Naive thymus-derived CD4-positive, alpha-beta T cell (primary cell): ENCODE data around the gene PLA2G12A. TPM values are rescaled to one million over a fixed set of nuclear protein-coding genes. Genes with fewer than 3 reads are reported as not detected.

Experiments used
- ATAC-seq: fragments of 150-1000 bp; cut with Tn5 transposase; 2 replicates; pipeline ENCODE4 v1.10.0; 2021; ENCODE audit warnings: mild to moderate bottlenecking, moderate library complexity
- CTCF ChIA-PET: fragments of 350-600 bp; sonication (Branson Sonifier 250); formaldehyde crosslinking; loops from one replicate; lab custom pipeline; 2021; ENCODE audit warnings: antibody characterized with exemption; lab: Charles Lee
- POLR2A ChIA-PET: fragments of 350-600 bp; sonication (Branson Sonifier 250); formaldehyde crosslinking; loops from one replicate; lab custom pipeline; 2021; ENCODE audit warnings: antibody characterized with exemption, inconsistent platforms; lab: Charles Lee
- DNase-seq, 9 donors: peaks; one replicate each; pipeline versions ENCODE4 v3.0.0 to v3.0.0-alpha.2; 2020 to 2022; ENCODE audit warnings: mixed read lengths in 1 of 9
- H3K27ac ChIP-seq: one replicate; pipeline ENCODE4 v1.7.0; 2013; ENCODE audit warnings: mild to moderate bottlenecking, low read depth, low read length, moderate library complexity
- H3K27me3 ChIP-seq, 2 donors: one replicate each; pipeline ENCODE4 v1.7.0; 2013; ENCODE audit warnings: low read length in 2 of 2, mild to moderate bottlenecking in 2 of 2, moderate library complexity in 2 of 2; ENCODE audit not compliant: control insufficient read depth in 2 of 2, insufficient read depth in 2 of 2
- H3K36me3 ChIP-seq, 3 experiments: 1 replicate in 2 of 3; 2 replicates in 1 of 3; pipeline ENCODE4 v1.7.0; 2013; ENCODE audit warnings: low read length in 3 of 3, mild to moderate bottlenecking in 3 of 3, moderate library complexity in 1 of 3; ENCODE audit not compliant: insufficient read depth in 3 of 3, control insufficient read depth in 2 of 3
- H3K4me1 ChIP-seq, 2 donors: one replicate each; pipeline ENCODE4 v1.7.0; 2013; ENCODE audit warnings: low read length in 2 of 2, mild to moderate bottlenecking in 2 of 2, moderate library complexity in 1 of 2; ENCODE audit not compliant: control insufficient read depth in 2 of 2, insufficient read depth in 2 of 2
- H3K4me3 ChIP-seq: 2 replicates; pipeline ENCODE4 v1.7.0; 2013; ENCODE audit warnings: mild to moderate bottlenecking, low read length
- H3K9me3 ChIP-seq, 3 experiments: 1 replicate in 2 of 3; 2 replicates in 1 of 3; pipeline ENCODE4 v1.7.0; 2013; ENCODE audit warnings: low read length in 3 of 3; ENCODE audit not compliant: control insufficient read depth in 2 of 3
- H3K27ac Mint-ChIP-seq, 9 donors: one replicate each; pipeline ENCODE4 v1.8.0; 2020 to 2022; ENCODE audit warnings: mixed read lengths in 9 of 9, mild to moderate bottlenecking in 8 of 9, moderate library complexity in 5 of 9, inconsistent platforms in 2 of 9
- H3K27me3 Mint-ChIP-seq, 5 donors: one replicate each; pipeline ENCODE4 v1.8.0; 2021 to 2022; ENCODE audit warnings: mixed read lengths in 5 of 5, mild to moderate bottlenecking in 1 of 5
- H3K36me3 Mint-ChIP-seq, 5 donors: one replicate each; pipeline ENCODE4 v1.8.0; 2020 to 2022; ENCODE audit warnings: mixed read lengths in 5 of 5, mild to moderate bottlenecking in 3 of 5, inconsistent platforms in 1 of 5
- H3K4me1 Mint-ChIP-seq, 7 donors: one replicate each; pipeline ENCODE4 v1.8.0; 2020 to 2022; ENCODE audit warnings: mixed read lengths in 7 of 7, mild to moderate bottlenecking in 3 of 7, inconsistent platforms in 1 of 7
- H3K4me3 Mint-ChIP-seq, 10 donors: one replicate each; pipeline ENCODE4 v1.8.0; 2020 to 2022; ENCODE audit warnings: mild to moderate bottlenecking in 10 of 10, mixed read lengths in 10 of 10, moderate library complexity in 6 of 10, inconsistent platforms in 2 of 10
- H3K9me3 Mint-ChIP-seq, 11 donors: one replicate each; pipeline ENCODE4 v1.8.0; 2020 to 2022; ENCODE audit warnings: mixed read lengths in 11 of 11, mild to moderate bottlenecking in 4 of 11, inconsistent platforms in 1 of 11, moderate library complexity in 1 of 11
- intact Hi-C, 2 donors: fragments of 100-400 bp; cut with micrococcal nuclease; formaldehyde crosslinking; loops; one replicate each; pipeline ENCODE4 v1.15.1; 2023
- polyA plus RNA-seq, 2 donors: library from polyadenylated mRNA; unstranded; fragments of 300-500 nt; fragmentation: Illumina TruSeq; gene quantifications; one replicate each; pipeline ENCODE4 v1.2.3, GENCODE V29; 2021
- total RNA-seq, 6 experiments: library from RNA in 5 of 6; stranded (reverse) in 5 of 6; gene quantifications; 1 replicate in 5 of 6; 2 replicates in 1 of 6; pipeline ENCODE4 v1.2.3 and lab custom pipeline; 2021 to 2026

Gene PLA2G12A
- total and polyA plus RNA-seq, 7 experiments from 2014 or later: 11.5 to 48.4 (median 14.6) TPM

DNA sequence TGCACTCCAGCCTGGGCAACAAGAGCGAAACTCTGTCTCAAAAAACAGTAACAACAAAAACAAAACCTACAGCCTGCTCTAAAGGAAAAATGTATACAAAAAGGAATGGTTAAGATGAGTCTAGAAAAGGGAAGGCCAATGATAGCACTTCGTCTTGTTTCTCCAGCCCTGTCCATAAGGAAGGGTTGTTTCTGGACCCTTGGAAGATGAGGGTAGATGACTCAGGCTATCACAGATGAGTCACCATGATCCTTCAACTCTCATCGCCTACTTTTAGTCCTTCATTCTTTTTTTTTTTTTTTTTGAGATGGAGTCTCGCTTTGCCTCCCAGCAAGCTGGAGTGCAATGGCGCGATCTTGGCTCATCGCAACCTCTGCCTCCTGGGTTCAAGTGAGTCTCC is 8.8 kb downstream of the PLA2G12A start:
- Mint-ChIP-seq H3K27me3 (no peaks in the 10 kb centered on the region), H3K4me1 (peaks cover 0 to 31% (median 17%) of the 10 kb centered on the region in 7 donors), H3K27ac (peak overlapping the region in 1 of 9 donors; percentile 37), H3K4me3 (no peak overlapping the region), H3K36me3 (peaks cover 9 to 42% (median 33%) of the 10 kb centered on the region in 5 donors), H3K9me3 (peaks cover 0 to 3% (median 0%) of the 10 kb centered on the region in 11 donors)
- ATAC-seq (no peak), DNase-seq (no peak)
- intact Hi-C loops: no loop called here
- no peak overlapping the region for H3K27ac ChIP-seq
- H3K4me1 ChIP-seq: no peaks in the 10 kb centered on the region
- no peaks in the 10 kb centered on the region for H3K27me3 ChIP-seq
- POLR2A ChIA-PET: no interaction called here
- H3K4me3 ChIP-seq: no peak overlapping the region
- CTCF ChIA-PET: no interaction called here
- H3K36me3 ChIP-seq: peaks cover 0 to 18% (median 0%) of the 10 kb centered on the region in 3 experiments
- no peaks in the 10 kb centered on the region for H3K9me3 ChIP-seq

DNA sequence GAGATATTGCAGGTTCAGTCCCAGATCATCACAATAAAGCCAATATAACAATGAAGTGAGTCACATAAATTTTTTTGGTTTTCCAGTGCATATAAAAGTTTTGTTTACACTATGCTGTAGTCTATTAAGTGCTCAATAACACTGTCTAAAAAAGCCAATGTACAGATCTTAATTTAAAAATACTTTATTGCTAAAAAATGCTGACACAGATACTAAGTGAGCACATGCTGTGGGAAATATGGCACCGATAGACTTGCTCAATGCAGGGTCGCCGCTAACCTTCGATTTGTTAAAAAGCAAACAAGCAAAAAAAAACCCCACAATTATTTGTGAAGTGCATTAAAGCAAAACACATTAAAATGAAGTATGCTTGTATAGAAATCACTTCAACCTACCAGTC is 10.3 kb downstream of the PLA2G12A start:
- CTCF ChIA-PET: interaction anchor here (0.7 kb wide), 1 partner anchor 1270 kb away, joined by 3 read pairs; no protein-coding TSS in a partner anchor
- Histone ChIP-seq H3K4me1 (no peaks in the 10 kb centered on the region), H3K27me3 (no peaks in the 10 kb centered on the region), H3K9me3 (no peaks in the 10 kb centered on the region), H3K36me3 (peaks cover 0 to 24% (median 0%) of the 10 kb centered on the region in 3 experiments), H3K4me3 (no peak overlapping the region), H3K27ac (no peak overlapping the region)
- POLR2A ChIA-PET: no interaction called here
- peaks cover 0 to 3% (median 0%) of the 10 kb centered on the region in 11 donors for H3K9me3 Mint-ChIP-seq
- no peak for DNase-seq
- ATAC-seq: no peak
- no peak overlapping the region for H3K27ac Mint-ChIP-seq
- peaks cover 9 to 38% (median 31%) of the 10 kb centered on the region in 5 donors for H3K36me3 Mint-ChIP-seq
- intact Hi-C loops: no loop called here
- no peaks in the 10 kb centered on the region for H3K27me3 Mint-ChIP-seq
- peaks cover 0 to 25% (median 16%) of the 10 kb centered on the region in 7 donors for H3K4me1 Mint-ChIP-seq
- no peak overlapping the region for H3K4me3 Mint-ChIP-seq

DNA sequence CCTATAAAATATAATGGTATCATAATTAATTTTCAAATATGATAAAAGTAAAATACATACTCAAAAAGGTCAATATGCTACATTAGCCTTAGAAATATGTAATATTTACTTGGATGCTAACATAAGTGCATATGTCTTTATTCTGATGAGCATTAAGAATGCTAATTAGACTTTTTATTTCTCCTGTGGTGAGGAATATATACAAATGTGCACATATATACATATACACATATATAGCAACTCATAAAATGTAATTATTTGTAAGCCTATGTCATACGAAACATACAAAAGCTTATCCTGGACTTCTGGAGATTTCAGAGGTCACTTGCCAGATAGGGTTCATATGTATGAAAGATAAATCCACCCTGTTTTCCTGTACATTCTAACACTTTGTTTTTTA is 11.1 kb downstream of the PLA2G12A start:
- peaks cover 0 to 3% (median 0%) of the 10 kb centered on the region in 11 donors for H3K9me3 Mint-ChIP-seq
- no peak overlapping the region for H3K27ac Mint-ChIP-seq
- DNase-seq: no peak
- ChIA-PET POLR2A (no interaction called here), CTCF (no interaction called here)
- H3K4me1 ChIP-seq: no peaks in the 10 kb centered on the region
- intact Hi-C loops: no loop called here
- no peak for ATAC-seq
- peaks cover 0 to 22% (median 11%) of the 10 kb centered on the region in 7 donors for H3K4me1 Mint-ChIP-seq
- peaks cover 9 to 35% (median 28%) of the 10 kb centered on the region in 5 donors for H3K36me3 Mint-ChIP-seq
- H3K36me3 ChIP-seq: peaks cover 0 to 31% (median 0%) of the 10 kb centered on the region in 3 experiments
- no peak overlapping the region for H3K4me3 ChIP-seq
- H3K27me3 Mint-ChIP-seq: no peaks in the 10 kb centered on the region
- H3K9me3 ChIP-seq: no peaks in the 10 kb centered on the region
- H3K27me3 ChIP-seq: no peaks in the 10 kb centered on the region
- H3K27ac ChIP-seq: no peak overlapping the region
- H3K4me3 Mint-ChIP-seq: no peak overlapping the region

DNA sequence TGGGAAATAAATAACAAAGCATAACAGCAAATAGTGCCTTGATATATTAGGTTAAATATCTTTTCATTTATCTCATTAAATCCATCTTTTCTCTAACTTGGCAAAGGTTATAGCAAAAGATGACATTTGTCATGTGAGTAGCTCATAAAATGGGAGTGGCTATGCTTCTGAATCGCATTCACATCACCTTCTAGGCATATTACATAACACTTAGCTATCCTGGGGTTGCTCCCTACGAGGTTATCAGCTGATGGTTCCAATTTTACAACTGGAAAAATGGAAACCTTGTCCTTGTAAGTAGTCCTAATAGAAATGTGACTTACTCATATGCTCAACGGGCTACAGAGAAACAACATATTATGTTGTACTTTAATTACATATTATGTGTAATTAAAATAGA is 16.4 kb downstream of the PLA2G12A start:
- peaks cover 0 to 37% (median 19%) of the 10 kb centered on the region in 5 donors for H3K36me3 Mint-ChIP-seq
- Histone ChIP-seq H3K4me3 (no peak overlapping the region), H3K36me3 (peaks cover 0 to 28% (median 0%) of the 10 kb centered on the region in 3 experiments), H3K9me3 (no peaks in the 10 kb centered on the region), H3K27ac (no peak overlapping the region), H3K27me3 (no peaks in the 10 kb centered on the region), H3K4me1 (no peaks in the 10 kb centered on the region)
- H3K27me3 Mint-ChIP-seq: no peaks in the 10 kb centered on the region
- peaks cover 0 to 4% (median 0%) of the 10 kb centered on the region in 7 donors for H3K4me1 Mint-ChIP-seq
- ChIA-PET POLR2A (interaction anchor here (0.9 kb wide), 1 partner anchor 9 kb away, joined by 3 read pairs; no protein-coding TSS in a partner anchor), CTCF (no interaction called here)
- H3K27ac Mint-ChIP-seq: no peak overlapping the region
- DNase-seq (no peak), ATAC-seq (no peak)
- intact Hi-C loops: no loop called here
- no peaks in the 10 kb centered on the region for H3K9me3 Mint-ChIP-seq
- no peak overlapping the region for H3K4me3 Mint-ChIP-seq

DNA sequence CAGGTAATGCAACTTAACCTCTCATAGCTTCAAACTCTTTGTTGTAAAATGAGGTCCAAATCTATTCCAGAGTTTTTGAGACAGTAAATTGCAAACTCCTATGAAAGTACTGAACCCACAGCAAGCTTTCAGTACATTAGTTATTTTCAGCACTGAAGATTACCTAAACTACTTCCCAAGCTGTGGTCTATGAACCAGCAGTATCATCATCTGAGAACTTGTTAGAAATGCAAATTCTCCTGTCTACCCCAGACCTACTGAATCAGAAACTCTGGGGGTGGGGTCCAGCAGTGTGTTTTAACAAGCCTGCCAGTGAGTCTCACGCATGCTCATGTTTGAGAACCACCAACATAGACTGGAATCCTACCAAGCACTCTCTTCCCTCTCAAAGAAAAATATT is 20.9 kb downstream of the PLA2G12A start:
- H3K9me3 Mint-ChIP-seq: no peaks in the 10 kb centered on the region
- Histone ChIP-seq H3K27me3 (no peaks in the 10 kb centered on the region), H3K4me3 (no peak overlapping the region), H3K27ac (no peak overlapping the region), H3K36me3 (peaks cover 0 to 2% (median 0%) of the 10 kb centered on the region in 3 experiments), H3K4me1 (no peaks in the 10 kb centered on the region), H3K9me3 (no peaks in the 10 kb centered on the region)
- H3K4me1 Mint-ChIP-seq: peaks cover 2 to 4% (median 4%) of the 10 kb centered on the region in 7 donors
- intact Hi-C loops: loop anchor here in 1 of 2 donors (10.0 kb wide), 2 partner anchors 486 to 1714 kb away; partner anchors contain the start of gene ELOVL6
- ATAC-seq: no peak
- DNase-seq: no peak
- H3K4me3 Mint-ChIP-seq: no peak overlapping the region
- ChIA-PET POLR2A (no interaction called here), CTCF (no interaction called here)
- H3K27ac Mint-ChIP-seq: peak overlapping the region in 2 of 9 donors; percentile 39 to 49
- no peaks in the 10 kb centered on the region for H3K27me3 Mint-ChIP-seq
- H3K36me3 Mint-ChIP-seq: peaks cover 0 to 14% (median 0%) of the 10 kb centered on the region in 5 donors

DNA sequence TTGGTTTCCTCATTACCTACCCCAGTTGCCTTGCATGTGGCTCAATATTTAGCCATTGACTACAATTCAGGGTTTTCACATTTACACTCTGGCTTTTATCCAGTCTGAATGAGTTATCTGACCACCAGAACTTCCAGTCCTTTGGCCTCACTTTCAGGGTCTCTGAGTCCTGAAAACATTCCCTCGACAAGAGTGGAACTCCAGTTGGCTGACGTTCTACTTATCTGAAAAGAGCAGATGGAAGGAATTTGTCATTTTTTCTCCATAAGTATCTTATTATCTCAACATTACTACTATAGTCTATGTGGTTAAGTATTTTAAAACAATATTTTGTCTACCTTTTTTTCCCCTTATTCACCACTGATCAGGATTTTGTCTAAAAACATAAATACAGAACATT is 21.4 kb downstream of the PLA2G12A start:
- Histone ChIP-seq H3K4me1 (no peaks in the 10 kb centered on the region), H3K27ac (no peak overlapping the region), H3K9me3 (no peaks in the 10 kb centered on the region), H3K4me3 (no peak overlapping the region), H3K36me3 (no peaks in the 10 kb centered on the region), H3K27me3 (no peaks in the 10 kb centered on the region)
- H3K27me3 Mint-ChIP-seq: no peaks in the 10 kb centered on the region
- ATAC-seq (no peak), DNase-seq (no peak)
- intact Hi-C loops: loop anchor here in 1 of 2 donors (10.0 kb wide), 2 partner anchors 486 to 1714 kb away; partner anchors contain the start of gene ELOVL6
- ChIA-PET CTCF (no interaction called here), POLR2A (no interaction called here)
- H3K36me3 Mint-ChIP-seq: peaks cover 0 to 14% (median 0%) of the 10 kb centered on the region in 5 donors
- H3K27ac Mint-ChIP-seq: peak overlapping the region in 3 of 9 donors; percentile 8 to 39 (median 22)
- peaks cover 5 to 9% (median 8%) of the 10 kb centered on the region in 7 donors for H3K4me1 Mint-ChIP-seq
- no peak overlapping the region for H3K4me3 Mint-ChIP-seq
- H3K9me3 Mint-ChIP-seq: no peaks in the 10 kb centered on the region
